Measurements from ENCODE around the gene AFG1L.

GRCh38 chr6:108293527-108294296, 1.1 kb upstream of the AFG1L start:
- TF ChIP-seq CTCF (conservative IDR thresholded peaks at IDR 0.05 in 1 of 2, IDR thresholded peaks at IDR 0.05 in 1 of 2; ENCODE audit: low read depth in 1 of 2, low read length in 2 of 2) (no peak), EZH2 (IDR thresholded peaks at IDR 0.05; ENCODE audit: low read length, missing control alignments) (no peak)
